Measurements from ENCODE around the gene SMIM38.

The SMIM38 gene

GRCh38 chr11:69155302-69156234 is at the start of gene SMIM38:
Gene SMIM38, plus strand, starts transcription at chr11:69155935. Its CDS starts 1,912 bp downstream, at chr11:69157847.
- DNase-seq: no peak

GRCh38 chr11:69106031-69106811 is 49.5 kb upstream of the SMIM38 start:
- no peak for DNase-seq

DNA sequence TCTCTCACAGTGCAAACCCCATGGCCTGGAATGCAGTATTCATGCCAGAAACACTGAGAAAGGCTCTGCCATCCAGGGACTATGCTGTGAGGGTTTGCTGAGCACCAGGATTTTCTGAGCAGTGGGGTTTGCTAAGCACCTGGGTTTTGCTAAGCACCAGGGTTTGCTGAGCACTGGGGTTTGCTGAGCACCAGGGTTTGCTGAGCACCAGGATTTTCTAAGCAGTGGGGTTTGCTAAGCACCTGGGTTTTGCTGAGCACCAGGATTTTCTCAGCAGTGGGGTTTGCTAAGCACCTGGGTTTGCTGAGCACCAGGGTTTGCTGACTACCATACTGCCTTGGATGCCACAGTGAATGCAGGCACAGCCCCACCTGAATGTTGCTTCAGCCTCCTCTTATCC is 48.3 kb upstream of the SMIM38 start:
- no peak for DNase-seq

GRCh38 chr11:69108030-69108429 is 47.7 kb upstream of the SMIM38 start:
- DNase-seq: no peak

GRCh38 chr11:69108559-69108958 is 47.2 kb upstream of the SMIM38 start:
- DNase-seq: no peak

DNA sequence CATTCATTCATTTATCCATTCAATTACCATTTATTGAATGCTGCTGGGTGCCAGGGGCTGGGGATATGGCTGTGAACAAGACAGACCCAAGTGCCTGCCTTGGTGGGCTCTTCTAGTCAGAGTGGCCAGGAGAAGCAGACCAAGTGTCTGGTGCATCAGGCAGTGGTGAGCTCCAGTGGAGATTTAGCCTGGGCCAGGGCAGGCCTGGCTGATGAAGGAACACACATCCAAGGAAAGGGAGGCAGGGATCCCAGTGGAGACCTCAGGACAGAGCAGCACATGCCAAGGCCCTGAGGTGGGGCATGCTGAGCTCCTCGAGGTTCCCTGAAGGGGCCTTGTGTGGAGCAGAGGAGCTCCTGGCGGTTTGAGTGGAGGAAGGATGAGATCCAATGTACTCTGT is 46.6 kb upstream of the SMIM38 start:
- DNase-seq: no peak

GRCh38 chr11:69110451-69110850 is 45.3 kb upstream of the SMIM38 start:
- DNase-seq: no peak

- DNase-seq: no peak
These were observed 43.9 kb upstream of the SMIM38 start for GRCh38 chr11:69111624-69112542.

GRCh38 chr11:69113226-69113625 is 42.5 kb upstream of the SMIM38 start:
- DNase-seq: no peak

GRCh38 chr11:69113646-69114340 is 41.9 kb upstream of the SMIM38 start:
- no peak for DNase-seq

DNA sequence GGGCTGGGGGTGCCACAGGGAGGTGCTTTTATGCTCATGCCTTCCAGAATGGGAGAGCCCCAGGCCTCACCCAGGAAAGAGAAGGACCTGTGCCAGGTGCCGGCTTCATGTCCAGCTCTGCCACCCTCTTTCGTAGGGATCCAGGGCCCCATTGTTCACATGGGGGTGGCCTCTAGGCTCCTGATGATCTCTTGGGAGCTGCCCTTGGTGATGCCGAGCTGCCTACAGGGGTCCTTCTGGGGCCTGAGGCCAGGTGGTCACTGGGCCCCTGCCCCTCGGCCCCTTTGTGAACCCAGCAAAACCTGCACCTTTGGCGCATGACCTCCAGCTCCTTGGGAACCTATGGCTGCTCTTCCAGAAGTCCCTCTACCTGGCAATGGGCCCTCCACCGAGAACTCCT is 41.4 kb upstream of the SMIM38 start:
- no peak for DNase-seq

- DNase-seq: no peak
These were observed 40.8 kb upstream of the SMIM38 start for GRCh38 chr11:69114811-69115523.

DNA sequence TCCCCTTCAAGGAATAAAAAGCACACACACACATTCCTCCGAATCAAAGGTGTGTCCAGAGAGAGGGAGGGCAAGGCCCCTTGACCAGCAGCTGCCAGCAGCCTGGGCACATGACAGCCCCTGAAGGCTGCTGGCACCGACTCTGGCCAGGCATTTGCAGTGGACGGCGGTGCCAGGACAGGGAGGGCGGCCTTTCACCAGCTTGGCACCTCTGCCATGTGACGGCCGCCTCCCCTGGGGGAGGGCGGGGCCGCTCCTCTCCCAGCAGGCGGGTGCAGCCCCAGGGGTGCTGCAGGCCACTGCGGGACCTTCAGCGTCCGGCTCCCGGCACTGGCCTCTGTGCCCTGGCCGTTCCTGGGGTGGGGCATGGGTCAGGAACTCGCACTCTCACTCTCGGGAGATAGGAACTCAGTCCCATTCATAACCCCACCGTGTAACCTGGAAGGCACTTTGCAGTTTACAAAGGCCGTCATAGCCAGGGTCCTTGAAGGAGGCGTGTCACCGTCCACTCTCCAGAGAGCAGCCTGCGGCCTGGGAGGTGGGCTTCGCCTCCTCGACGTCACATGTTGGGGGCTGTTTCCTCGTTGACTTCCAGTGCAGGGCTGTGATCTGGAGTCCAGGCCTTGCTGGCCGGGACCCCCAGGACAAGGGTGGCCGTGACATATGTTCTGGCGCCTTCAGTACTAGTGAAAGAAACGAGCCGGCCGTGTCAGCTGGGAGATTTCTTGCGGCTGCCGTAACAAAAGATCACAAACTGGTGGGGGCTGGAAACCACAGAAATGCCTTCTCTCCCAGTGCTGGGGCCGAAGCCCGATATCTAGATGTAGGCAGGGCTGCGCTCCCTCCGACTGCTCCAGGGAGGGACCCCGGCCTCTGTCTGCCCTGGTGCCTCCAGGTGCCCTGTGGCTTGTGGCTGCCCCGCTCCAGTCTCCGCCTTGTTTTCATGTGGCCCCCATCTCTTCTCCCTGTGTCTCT is 39.9 kb upstream of the SMIM38 start:
- DNase-seq: no peak

- DNase-seq: no peak
These were observed 39.1 kb upstream of the SMIM38 start for GRCh38 chr11:69116671-69117070.

DNA sequence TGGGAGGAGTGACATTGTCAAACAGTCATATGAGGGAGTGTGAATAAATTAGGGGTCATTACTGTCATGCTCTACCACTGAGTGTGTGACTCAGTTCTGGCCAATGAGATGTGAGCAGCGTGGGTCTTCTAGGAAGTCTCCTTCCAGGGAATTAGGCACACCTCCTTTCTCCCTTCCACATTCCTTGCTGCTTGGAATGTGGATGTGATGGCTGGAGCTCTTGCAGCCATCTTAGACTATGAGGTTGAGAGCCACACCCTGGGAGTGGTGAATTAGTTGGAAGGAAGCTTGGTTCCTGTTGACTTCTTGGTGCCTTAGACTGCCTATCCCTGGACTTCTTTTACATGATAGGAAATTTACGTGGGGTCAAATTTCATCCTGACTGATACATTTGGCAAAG is 36.5 kb upstream of the SMIM38 start:
- DNase-seq: no peak

- no peak for DNase-seq
These were observed 35.4 kb upstream of the SMIM38 start for GRCh38 chr11:69120096-69120875.

DNA sequence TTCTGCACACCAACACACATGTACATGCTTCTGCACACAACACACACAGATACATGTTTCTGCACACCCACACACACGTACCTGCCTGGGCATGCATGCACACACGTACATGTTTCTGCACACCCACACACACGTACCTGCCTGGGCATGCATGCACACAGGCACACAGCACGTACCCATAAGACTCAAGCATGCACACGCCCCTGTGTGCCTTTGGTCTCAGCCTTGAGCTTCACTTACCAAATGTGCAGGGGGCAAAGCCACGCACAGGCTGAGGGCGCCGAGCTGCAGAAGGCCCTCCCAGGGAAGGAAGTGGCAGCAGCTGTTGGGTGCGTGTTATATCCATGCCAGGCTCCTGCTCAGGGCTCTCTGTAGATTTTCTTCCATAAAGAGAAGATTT is 34.7 kb upstream of the SMIM38 start:
- no peak for DNase-seq

GRCh38 chr11:69121621-69122325 is 34.0 kb upstream of the SMIM38 start:
- no peak for DNase-seq

DNA sequence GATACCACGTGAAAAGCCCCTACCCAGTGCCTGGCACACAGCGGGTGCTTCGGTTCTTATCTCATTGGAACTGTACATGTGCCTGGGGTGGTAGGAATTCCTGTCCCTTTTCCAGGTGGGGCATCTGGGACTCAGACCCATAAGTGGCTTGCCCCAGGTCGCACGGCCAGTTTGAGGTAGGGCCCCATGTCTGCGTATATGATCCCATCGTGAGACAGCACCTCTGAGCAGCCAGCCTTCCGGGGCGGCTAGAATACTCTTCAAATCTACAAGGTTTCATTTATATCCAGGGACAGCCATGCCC is 33.5 kb upstream of the SMIM38 start:
- no peak for DNase-seq
